Nucleus accumbens (tissue), 56 donors: ENCODE results near the gene KRTAP12-4.
"Not testable (repeated sequence)": the region's sequence is repeated elsewhere in the genome, so short reads cannot be mapped to it uniquely, and the experiment has no call there.

ENCODE experiments used
- DNase-seq, 56 donors: peaks; one replicate each; lab custom pipeline; 2025; lab: John Stamatoyannopoulos, UW

Gene KRTAP12-4

DNA sequence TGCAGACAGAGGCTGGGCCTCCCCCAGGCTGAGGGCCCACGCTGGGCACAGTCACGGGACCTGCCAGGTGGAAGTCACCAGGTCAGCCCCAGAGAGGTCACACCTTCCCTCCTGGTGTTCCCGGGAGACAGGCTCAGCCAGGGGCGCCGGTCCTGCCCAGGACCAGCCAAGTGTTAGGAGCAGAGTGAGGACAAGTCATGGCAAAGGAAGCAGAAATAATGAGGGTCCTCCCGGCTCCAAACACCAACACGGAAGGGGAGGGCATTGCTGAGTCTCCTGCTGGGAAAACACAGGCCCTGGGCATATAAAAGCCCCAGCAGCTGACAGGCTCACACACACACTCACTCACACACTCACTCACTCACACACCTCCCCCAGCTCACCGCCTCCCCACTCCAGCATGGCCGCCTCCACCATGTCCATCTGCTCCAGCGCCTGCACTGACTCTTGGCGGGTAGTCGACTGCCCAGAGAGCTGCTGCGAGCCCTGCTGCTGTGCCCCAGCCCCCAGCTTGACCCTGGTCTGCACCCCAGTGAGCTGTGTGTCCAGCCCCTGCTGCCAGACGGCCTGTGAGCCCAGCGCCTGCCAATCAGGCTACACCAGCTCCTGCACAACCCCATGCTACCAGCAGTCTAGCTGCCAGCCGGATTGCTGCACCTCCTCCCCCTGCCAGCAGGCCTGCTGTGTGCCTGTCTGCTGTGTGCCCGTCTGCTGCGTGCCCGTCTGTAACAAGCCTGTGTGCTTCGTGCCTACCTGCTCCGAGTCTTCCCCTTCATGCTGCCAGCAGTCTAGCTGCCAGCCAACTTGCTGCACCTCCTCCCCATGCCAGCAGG lies 17.2 kb downstream of the KRTAP12-4 start, which contains the start of gene KRTAP10-10:
KRTAP10-10 (plus strand) TSS at position 339 of the 833 bp plus-strand sequence; CDS start at position 401, 62 bp downstream.
- DNase-seq = no peak

DNA sequence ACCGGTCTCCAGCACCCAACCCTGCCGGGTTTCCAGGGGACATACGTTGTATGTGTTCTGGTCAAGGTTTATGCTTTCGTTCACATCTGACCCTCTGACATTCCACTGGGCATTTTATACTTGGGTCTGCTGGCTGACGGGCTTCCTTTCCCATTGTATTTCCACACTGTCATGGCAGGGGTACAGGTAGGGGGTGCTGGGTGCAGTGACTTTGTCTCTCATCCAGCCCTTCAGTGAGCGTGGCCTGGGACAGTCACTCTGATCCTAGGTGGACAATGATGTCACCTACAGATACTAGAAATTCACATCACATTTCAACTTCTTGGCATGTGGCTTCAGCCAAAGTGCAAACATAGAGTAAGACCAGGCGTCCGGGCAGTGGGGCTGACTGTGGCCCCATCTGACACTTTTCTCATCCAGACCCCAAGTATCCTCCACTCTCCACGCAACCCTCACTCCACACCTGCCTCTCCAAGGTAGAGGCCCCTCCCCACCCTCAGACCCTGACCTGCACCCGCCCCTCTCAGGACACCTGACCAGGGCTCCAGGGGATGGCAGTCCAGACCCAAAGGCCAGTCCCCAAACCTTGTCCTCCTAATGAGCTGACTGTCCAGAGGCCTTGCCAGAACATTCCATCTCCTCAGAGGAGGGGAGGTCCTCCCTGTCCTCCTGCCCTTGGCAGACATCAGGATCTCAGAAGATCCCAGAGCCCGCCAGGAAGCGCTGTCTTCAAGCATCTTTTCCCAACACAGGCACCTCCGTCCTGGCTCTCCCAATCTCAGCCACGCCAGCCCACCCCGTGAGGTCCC lies 18.0 kb downstream of the KRTAP12-4 start:
- no peak for DNase-seq

DNA sequence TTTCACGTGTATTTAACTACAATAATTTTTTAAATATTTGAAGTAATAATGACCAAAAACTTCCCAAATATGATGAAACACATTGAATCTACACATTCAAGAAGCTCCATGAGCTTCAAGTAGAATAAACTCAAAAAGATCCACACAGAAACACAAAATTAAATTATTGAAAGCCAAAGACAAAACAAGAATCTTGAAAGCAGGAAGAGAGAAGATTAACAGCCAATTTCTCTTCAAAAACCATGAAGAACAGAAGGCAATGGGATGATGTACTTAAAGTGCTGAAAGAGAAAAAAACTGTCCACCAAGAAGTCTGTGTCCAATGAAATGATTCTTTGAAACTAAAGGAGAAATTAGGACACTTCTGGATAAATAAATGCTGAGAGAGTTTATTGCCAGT lies 22.4 kb downstream of the KRTAP12-4 start:
- no peak for DNase-seq

DNA sequence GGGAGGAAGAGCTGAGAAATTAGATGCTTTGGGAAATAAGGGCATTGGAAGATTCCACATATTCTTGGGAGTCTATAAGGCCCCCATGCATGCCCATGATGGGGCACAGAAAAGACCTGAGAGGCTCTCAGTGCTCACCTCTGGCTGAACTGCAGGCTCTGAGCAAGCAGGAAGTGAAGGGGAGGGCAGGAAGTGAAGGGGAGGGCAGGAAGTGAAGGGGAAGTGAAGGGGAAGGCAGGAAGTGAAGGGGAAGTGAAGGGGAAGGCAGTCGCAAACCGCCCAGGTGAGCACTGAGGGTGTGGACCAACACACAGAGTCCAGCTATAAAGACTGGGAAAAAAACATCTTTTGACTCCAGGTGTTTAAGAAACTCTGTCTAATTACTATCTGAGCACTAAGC lies 24.0 kb downstream of the KRTAP12-4 start:
- DNase-seq = no peak

DNA sequence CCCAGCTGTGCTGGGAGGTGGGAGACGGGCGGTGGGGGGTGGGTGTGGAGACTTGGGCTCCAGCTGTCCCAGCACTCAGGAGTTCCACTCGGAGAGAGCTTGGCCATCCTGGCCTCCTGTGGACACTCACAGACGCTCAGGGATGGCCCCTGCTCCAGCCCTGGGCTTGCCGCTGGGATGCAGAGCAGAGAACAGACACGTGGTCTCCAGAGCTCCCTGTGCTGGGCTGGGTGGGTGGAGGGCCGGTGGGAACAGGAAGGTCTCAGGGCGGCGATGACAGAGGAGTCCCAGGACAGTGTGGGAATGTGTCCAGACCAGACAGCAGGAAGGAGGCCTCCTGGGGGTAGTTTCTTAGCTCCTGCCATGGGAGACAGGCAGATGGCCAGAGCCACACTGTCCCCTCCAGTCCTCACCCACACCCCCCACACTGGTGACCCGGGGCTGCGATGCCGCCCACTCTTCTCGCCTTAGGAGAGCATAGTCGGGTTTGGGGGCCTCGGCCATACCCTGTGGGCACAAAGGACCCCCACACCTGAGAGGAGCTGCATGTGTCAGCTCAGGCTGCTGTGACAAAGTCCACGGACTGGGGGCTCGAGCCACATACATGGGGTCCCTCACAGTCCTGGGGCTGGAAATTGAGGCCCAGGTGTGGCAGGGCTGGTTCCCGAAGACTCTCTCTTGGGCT lies 25.6 kb downstream of the KRTAP12-4 start:
- no peak for DNase-seq

DNA sequence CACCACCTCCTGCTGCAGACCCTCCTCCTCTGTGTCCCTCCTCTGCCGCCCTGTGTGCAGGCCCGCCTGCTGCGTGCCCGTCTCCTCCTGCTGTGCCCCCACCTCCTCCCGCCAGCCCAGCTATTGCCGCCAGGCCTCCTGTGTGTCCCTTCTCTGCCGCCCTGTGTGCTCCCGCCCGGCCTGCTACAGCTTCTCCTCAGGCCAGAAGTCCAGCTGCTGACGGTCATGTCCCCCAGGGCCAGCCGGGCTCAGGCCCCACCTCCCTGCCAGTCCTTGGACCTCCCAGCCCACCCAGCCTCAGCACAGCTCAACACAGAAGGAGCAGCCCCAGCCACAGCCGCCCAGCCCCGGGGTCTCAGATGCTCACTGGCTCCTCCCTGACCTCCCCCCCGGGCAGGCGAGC lies 26.6 kb downstream of the KRTAP12-4 start:
- DNase-seq = not testable (repeated sequence)

DNA sequence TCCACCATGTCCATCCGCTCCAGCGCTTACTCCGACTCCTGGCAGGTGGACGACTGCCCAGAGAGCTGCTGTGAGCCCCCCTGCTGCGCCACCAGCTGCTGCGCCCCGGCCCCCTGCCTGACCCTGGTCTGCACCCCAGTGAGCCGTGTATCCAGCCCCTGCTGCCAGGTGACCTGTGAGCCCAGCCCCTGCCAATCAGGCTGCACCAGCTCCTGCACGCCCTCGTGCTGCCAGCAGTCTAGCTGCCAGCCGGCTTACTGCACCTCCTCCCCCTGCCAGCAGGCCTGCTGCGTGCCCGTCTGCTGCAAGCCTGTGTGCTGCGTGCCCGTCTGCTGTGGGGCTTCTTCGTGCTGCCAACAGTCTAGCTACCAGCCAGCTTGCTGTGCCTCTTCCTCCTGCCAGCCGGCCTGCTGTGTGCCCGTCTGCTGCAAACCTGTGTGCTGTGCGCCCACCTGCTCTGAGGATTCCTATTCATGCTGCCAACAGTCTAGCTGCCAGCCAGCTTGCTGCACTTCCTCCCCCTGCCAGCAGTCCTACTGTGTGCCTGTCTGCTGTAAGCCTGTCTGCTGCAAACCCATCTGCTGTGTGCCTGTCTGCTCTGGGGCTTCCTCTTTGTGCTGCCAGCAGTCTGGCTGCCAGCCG lies 27.2 kb downstream of the KRTAP12-4 start:
- not testable (repeated sequence) for DNase-seq

DNA sequence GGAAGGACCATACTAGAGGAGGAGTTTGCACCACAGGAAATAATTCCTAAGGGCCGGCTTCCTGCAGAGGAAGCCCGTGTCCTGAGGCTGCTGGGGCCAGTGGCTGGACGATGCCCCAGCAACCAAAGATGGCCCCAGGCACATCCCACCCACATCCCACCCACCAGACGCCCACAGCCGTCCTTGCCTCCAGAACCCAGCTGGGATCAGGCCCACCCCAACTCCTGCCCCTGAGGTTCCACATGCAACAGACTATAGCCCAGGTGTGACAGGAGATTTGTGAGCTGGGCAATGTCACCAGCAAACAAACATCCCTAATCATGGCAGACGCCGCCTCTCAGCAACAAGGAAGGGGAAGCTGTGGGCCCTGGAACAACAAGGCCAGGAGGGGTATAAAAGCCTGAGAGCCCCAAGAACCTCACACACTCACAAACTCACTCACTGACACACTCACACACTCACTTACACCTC lies 27.8 kb downstream of the KRTAP12-4 start, which contains the start of gene KRTAP10-9:
KRTAP10-9 (plus strand) TSS at position 421 of the 471 bp plus-strand sequence. CDS start 79 bp downstream, outside the sequence.
- no peak for DNase-seq

DNA sequence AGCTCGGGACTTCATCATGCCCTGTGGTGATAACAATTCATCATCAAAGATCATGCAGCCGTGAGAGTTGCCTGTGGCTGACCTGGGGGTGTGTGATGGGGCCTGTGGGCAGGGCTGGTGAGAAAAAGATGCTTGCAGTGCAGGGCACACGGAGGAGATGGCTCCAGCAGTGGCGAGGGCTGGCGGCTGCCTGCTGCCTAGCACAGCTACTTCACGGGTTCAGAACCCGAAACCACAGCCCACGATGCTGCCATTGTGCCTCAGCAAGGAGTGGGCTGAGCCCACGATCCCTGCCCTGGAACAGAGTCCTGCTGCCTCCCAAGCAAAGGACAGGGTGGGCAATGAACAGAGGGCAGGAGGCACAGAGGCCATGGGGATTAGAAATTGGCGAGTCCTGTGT lies 28.2 kb downstream of the KRTAP12-4 start:
- no peak for DNase-seq

DNA sequence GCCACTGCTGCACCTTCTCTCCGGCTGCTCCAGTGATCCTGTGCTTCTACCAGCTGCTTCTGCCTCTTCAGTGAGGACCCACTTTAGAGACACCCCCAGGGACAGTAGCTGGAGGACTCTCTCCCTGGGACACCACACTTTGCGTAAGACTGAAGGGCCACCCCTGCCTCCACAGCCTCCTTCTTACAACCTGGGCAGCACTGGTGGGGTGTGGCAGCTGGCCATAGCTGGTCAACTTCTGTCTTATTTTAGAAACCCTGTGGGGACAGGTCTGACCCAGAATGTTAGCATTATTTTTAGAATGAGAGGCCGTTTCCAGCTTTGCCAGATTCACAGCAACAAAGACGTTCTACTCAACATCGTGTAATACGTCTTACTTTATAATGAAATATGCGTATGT lies 28.7 kb downstream of the KRTAP12-4 start:
- no peak for DNase-seq

DNA sequence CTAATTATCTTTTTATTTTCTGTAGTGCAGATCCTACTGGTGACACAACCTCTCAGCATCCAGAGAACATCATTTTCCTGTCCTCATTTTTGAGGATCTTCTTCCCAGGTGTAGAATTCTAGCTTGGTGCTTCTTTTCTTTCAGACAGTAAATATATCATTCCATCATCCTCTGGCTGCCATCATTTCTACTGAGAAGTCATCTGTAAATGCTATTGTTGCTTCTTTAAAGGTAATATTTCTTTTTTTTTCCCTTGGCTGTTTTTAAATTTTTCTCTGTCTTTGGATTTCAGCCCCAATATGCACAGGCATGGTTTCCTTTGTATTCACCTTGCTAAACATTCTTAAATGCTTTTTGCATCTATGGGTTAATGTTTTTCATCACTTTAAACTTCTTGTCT lies 30.9 kb downstream of the KRTAP12-4 start:
- no peak for DNase-seq

DNA sequence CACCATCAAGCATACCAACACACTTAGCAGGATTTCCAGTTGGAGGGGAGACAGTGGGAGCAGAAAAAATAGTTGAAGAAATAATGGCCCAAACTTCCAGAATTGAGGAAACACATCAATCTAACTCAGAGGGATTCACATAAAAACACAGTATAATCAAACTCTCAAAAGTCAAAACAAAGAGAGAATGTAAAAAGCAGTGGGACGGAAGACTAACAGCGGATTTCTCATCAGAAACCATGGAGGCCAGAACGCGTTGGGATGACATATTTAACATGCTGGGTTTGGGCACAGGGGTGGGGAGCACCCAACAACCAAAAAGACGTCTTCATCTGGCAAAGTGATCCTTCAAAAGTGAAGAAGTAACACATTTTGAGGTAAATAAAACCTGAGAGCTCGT lies 34.6 kb downstream of the KRTAP12-4 start:
- no peak for DNase-seq

DNA sequence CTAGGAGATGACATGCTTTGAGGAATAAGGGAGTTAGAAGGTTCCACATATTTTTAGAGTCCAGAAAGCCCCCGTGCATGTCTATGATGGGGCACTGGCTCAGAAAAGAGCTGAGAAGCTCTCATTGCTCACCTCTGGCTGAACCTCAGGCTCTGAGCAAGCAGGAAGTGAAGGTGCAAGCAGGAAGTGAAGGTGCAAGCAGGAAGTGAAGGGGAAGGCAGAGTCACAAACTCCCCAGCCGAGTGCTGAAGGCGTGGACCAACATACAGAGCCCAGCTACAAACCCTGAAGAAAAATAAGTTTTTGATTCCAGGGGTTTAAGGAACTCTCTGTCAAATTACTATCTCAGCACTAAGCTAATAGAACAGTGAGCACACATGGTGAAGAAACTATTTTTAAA lies 35.5 kb downstream of the KRTAP12-4 start:
- no peak for DNase-seq

DNA sequence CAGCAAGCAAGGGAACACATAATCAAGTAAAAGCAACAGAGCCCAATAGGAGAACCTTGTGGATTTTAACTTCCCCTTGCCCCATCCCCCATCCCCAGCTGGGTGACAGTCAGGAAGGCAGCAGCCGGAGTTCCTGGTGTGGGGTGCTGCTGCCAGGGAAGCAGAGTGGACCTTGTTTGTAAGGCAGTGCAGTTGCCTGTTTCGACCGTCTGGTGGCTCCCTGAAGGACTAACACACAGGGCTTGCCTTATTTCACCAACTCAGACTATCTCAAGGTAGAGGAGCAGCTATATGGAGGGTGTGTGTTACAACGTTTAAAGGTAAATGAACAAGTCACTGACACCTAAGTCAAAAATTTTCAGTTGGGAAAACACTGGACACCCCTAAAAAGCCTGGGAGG lies 36.0 kb downstream of the KRTAP12-4 start:
- DNase-seq = peak in 1 of 56 donors; percentile 4

DNA sequence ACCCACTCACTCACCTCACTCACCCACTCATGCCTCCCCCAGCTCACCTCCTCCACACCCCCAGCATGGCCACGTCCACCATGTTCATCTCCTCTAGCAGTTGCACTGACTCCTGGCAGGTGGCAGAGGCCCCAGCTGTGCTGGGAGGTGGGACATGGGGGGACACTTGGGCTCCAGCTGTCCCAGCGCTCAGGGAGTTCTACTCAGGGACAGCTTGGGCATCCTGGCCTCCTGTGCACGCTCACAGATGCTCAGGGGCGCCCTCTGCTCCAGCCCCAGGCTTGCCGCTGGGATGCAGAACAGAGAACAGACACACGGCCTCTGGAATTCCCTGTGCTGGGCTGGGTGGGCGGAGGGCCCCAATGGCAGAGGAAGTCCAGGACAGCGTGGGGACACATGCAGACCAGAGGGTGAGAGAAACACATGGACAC lies 37.4 kb downstream of the KRTAP12-4 start:
- no peak for DNase-seq

DNA sequence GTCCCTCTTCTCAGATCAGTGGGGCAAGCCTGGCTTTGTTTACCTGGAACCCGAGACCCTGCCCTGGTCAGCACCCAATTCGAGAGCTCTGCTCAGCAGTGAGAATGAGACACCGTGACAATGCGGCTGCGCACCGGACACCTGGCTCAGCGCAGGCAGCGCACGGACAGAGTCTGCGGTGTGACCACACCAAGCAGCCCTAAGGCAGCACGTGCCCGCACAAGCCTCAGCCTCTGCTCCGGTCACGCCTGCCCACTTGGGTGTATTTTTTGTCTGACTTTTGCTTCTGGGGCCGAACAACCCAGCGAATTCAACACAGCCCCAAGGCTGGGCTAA lies 37.9 kb downstream of the KRTAP12-4 start:
- DNase-seq = no peak

DNA sequence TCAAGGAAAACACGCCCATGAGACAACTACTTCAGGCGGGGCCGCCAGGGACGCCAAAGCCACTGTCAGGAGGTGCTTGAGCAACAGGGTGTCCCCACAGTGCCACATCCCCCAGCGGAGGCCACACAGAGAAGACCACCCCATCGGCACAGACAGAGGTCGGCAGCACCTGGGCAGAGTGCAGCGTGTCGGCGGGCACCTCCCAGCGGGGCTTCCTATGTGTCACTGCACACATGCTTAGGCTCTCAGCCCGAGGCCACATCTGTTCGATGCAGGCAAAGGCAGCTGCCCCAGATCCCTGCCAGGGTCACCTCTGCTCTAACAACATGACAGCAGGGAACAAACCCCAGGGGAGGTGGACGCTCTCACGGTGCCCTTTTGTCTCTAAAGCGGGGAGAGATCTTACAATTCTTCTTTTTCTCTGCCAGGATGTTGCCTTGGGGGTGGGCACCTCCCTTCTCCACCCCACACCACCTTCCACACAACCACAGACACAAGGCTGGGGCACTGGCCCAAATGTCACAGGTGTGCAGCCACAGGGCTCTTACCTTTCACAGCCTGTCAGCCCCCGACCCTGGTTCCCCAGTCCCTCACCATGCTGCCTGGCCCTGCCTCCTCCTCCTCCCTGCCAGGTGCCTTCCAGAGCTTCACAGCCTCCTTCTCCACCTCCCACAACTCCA lies 38.4 kb downstream of the KRTAP12-4 start:
- DNase-seq = no peak

DNA sequence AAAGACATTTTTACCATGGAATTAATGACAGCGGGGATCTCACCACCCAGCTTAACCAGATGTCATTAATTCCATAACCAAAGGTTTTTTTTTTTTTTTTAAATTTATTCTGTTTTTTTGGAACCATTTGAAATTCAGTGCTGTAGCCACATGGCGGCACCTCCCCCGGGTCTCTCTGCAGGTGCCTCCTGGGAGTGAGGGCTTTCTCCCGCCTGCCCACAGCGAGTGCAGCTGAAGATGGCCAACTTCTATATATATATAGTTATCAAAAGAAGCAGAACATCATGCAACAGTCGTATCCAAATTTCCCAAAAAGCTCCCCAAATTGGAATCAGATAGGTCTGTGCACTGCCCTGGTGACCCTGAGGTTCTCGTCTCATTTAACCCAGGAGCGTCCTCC lies 39.0 kb downstream of the KRTAP12-4 start:
- DNase-seq = no peak

DNA sequence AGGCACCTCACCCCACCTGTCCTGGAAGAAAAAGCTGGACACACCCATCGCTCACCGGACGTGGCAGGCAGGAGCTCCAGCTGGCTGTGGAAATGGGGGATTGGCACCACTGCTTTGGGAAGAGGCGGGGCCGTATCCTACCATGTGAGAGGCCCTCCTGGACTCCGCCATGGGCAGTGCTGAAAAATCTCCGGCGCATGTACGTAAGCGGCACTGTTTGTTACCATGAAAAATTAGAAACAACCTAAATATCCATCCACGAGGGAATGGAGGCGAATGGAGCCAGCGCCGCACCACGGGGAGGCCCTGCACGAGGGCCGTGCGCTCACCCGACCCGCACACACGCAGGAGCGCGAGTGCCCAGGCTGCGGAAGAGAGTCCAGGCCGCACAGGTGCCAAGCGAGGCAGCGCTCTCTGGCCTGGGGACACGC lies 39.5 kb downstream of the KRTAP12-4 start:
- DNase-seq = no peak

DNA sequence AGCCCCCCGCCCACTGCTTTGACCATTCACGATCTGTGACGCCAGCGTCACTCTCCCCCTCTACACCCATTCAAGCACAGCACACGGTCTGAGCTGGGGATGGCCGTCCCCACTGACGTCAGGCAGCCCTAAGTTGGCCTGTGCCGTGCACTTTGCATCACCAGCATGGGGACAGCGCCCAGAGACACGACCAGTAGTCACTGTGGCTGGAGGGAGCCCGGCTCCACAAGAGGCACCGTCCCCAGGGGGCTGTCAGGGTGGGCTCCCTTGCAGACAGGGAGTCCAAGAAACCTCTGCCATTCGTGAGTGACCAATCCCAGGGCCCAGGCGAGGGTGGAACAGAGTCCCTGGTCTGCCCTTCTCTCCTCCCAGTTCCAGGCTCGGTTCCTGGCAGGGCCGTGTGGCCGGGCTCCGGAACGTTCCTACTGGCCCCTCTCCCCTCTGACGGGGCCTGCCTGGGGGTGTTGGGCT lies 40.3 kb downstream of the KRTAP12-4 start:
- DNase-seq = no peak
